K562 (cell line): ENCODE measurements around the gene DNASE1L2. TPM values are rescaled to one million over a fixed set of nuclear protein-coding genes. Genes with fewer than 3 reads are reported as not detected.

Experiments used
- CAMTA2 ChIP-seq: fragments of 250-450 bp; sonication (Bioruptor Pico); conservative IDR thresholded peaks from 2 replicates; pipeline ENCODE4 v1.5.1; 2022
- FOXP4 ChIP-seq: sonication (generic); formaldehyde crosslinking; IDR thresholded peaks from 2 replicates; pipeline ENCODE4 v1.8.0; 2022; ENCODE audit warnings: mild to moderate bottlenecking, missing genetic modification reagents, borderline replicate concordance
- IRF2 ChIP-seq: sonication (generic); formaldehyde crosslinking; IDR thresholded peaks from 2 replicates; pipeline ENCODE4 v1.8.1; 2022; ENCODE audit warnings: mild to moderate bottlenecking, missing genetic modification reagents
- MTA1 ChIP-seq: fragments of 450-650 bp; IDR thresholded peaks from 2 replicates; pipeline ENCODE4 v1.6.1; 2017; ENCODE audit warnings: borderline replicate concordance
- TSHZ1 ChIP-seq: fragments of 250-450 bp; sonication (Bioruptor Pico); IDR thresholded peaks from 2 replicates; pipeline ENCODE4 v1.4.0; 2020; ENCODE audit warnings: mild to moderate bottlenecking, moderate library complexity
- ZNF140 ChIP-seq: fragments of 250-450 bp; sonication (Bioruptor Pico); IDR thresholded peaks from 2 replicates; pipeline ENCODE4 v1.8.0; 2021; ENCODE audit warnings: moderate library complexity, mild to moderate bottlenecking, inconsistent platforms
- ZNF778 ChIP-seq: fragments of 450-650 bp; formaldehyde crosslinking; IDR thresholded peaks from 2 replicates; pipeline ENCODE4 v1.4.0; 2020; ENCODE audit warnings: mild to moderate bottlenecking, moderate library complexity
- polyA plus RNA-seq, 8 experiments: library from polyadenylated mRNA; depleted of rRNA in 4 of 8; stranded (reverse) in 5 of 8; unstranded in 3 of 8; fragments of >200 nt; fragmentation: Nextera tagmentation in 2 of 8; fragmentation: Illumina TruSeq in 1 of 8; extraction: Ambion mirVana in 2 of 8; extraction: Trizol in 1 of 8; gene quantifications; 2 replicates each; pipeline versions ENCODE4 v1.2.1 to v1.2.3, GENCODE V29; 2011 to 2014; ENCODE audit warnings: inconsistent platforms in 1 of 8, missing spikeins in 1 of 8
- total RNA-seq, 7 experiments: library from RNA; depleted of rRNA in 6 of 7; stranded (reverse); fragments of >200 nt in 6 of 7; fragmentation: Illumina TruSeq in 2 of 7; extraction: Trizol in 2 of 7; gene quantifications; 2 replicates each; pipeline versions ENCODE4 v1.2.1 to v1.2.3, GENCODE V29; 2011 to 2021; ENCODE audit warnings: low replicate concordance in 1 of 7

The DNASE1L2 gene
- total and polyA plus RNA-seq, 9 of the 15 experiments (the other 6 are each of a cell fraction or from before 2014, with no cell fraction given), result 0.08 to 2.7 (median 1.7) TPM; not detected in 1

- TF ChIP-seq TSHZ1 (CRISPR knock-in tag), result no peak
- no peak for TF ChIP-seq FOXP4 (CRISPR knock-in tag)
- no peak for TF ChIP-seq IRF2 (CRISPR knock-in tag)
- no peak for TF ChIP-seq ZNF778 (CRISPR knock-in tag)
- TF ChIP-seq ZNF140 (CRISPR knock-in tag), result no peak
- TF ChIP-seq MTA1, result no peak
- TF ChIP-seq CAMTA2, result no peak
Observed at GRCh38 chr16:2216330-2216729, 19.9 kb upstream of the DNASE1L2 start (continued).
